Measurements from ENCODE around the gene AKNA. TPM values are rescaled to one million over a fixed set of nuclear protein-coding genes. Genes with fewer than 3 reads are reported as not detected.

The AKNA gene
- total RNA-seq, 1 experiment from 2014 or later, result 20.6 TPM

- intact Hi-C loops (cut with micrococcal nuclease), result no loop called here
- TF ChIP-seq POLR2A (IDR thresholded peaks at IDR 0.05; ENCODE audit: borderline replicate concordance, extremely low read depth, insufficient read depth, insufficient read length) (no peak), SIN3A (IDR thresholded peaks at IDR 0.05; ENCODE audit: low read depth) (no peak), ZBTB33 (IDR thresholded peaks at IDR 0.05; ENCODE audit: extremely low read depth, insufficient replicate concordance, low read length) (no peak), POLR2AphosphoS5 (IDR thresholded peaks at IDR 0.05; ENCODE audit: low read depth, low read length) (no peak), CBX3 (IDR thresholded peaks at IDR 0.05; ENCODE audit: low read depth) (no peak), MAX (IDR thresholded peaks at IDR 0.05) (no peak), CEBPB (IDR thresholded peaks at IDR 0.05; ENCODE audit: low read depth) (no peak), ATF3 (IDR thresholded peaks at IDR 0.05) (no peak), JUND (IDR thresholded peaks at IDR 0.05) (no peak), EZH2phosphoT487 (IDR thresholded peaks at IDR 0.05; ENCODE audit: borderline replicate concordance) (no peak), YY1 (IDR thresholded peaks at IDR 0.05; ENCODE audit: extremely low read depth, insufficient replicate concordance, low read depth, low read length) (no peak), ZNF274 (IDR thresholded peaks at IDR 0.05; ENCODE audit: low read depth, low read length) (no peak), RAD21 (IDR thresholded peaks at IDR 0.05; ENCODE audit: low read depth) (no peak), TCF7L2 (IDR thresholded peaks at IDR 0.05; ENCODE audit: borderline replicate concordance, extremely low read depth, insufficient read depth, insufficient read length) (no peak), SP1 (IDR thresholded peaks at IDR 0.05; ENCODE audit: low read depth) (no peak), FOSL1 (IDR thresholded peaks at IDR 0.05; ENCODE audit: low read depth) (no peak), EZH2 (IDR thresholded peaks at IDR 0.05) (no peak), ZFX (IDR thresholded peaks at IDR 0.05) (no peak), SRF (IDR thresholded peaks at IDR 0.05; ENCODE audit: low read depth) (no peak)
- TF ChIP-seq, protein P1, sequence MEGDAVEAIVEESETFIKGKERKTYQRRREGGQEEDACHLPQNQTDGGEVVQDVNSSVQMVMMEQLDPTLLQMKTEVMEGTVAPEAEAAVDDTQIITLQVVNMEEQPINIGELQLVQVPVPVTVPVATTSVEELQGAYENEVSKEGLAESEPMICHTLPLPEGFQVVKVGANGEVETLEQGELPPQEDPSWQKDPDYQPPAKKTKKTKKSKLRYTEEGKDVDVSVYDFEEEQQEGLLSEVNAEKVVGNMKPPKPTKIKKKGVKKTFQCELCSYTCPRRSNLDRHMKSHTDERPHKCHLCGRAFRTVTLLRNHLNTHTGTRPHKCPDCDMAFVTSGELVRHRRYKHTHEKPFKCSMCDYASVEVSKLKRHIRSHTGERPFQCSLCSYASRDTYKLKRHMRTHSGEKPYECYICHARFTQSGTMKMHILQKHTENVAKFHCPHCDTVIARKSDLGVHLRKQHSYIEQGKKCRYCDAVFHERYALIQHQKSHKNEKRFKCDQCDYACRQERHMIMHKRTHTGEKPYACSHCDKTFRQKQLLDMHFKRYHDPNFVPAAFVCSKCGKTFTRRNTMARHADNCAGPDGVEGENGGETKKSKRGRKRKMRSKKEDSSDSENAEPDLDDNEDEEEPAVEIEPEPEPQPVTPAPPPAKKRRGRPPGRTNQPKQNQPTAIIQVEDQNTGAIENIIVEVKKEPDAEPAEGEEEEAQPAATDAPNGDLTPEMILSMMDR (IDR thresholded peaks at IDR 0.05 in 2 of 3, conservative IDR thresholded peaks at IDR 0.05 in 1 of 3; ENCODE audit: borderline replicate concordance in 1 of 3, insufficient read depth in 1 of 3, low read depth in 2 of 3, low read length in 2 of 3), result no peak
- ChIA-PET POLR2A (no interaction called here), CTCF (interaction anchor here (0.5 kb wide), 1 partner anchor 632 kb away, joined by 6 read pairs; no protein-coding TSS in a partner anchor), RAD21 (ENCODE audit: low non-redundant PET in 1 of 2, low total read pairs in 2 of 2, uncharacterized antibody in 2 of 2, unreplicated experiment in 2 of 2) (no interaction called here)
- Histone ChIP-seq H3K4me1 (ENCODE audit: control insufficient read depth in 1 of 2, insufficient read depth in 2 of 2, low read length in 2 of 2) (no peaks in the 10 kb centered on the region), H3K4me2 (ENCODE audit: low read length) (no peak overlapping the region), H3K9me2 (ENCODE audit: insufficient read depth) (no peaks in the 10 kb centered on the region), H2AFZ (ENCODE audit: low read depth, low read length, poor library complexity, severe bottlenecking) (no peak overlapping the region), H3K4me3 (replicated peaks in 1 of 2; ENCODE audit: low read depth in 1 of 2, low read length in 2 of 2) (no peak overlapping the region), H3K9me3 (ENCODE audit: control insufficient read depth in 1 of 2, insufficient read depth in 1 of 2, low read depth in 1 of 2, low read length in 2 of 2) (no peaks in the 10 kb centered on the region), H4K20me1 (ENCODE audit: insufficient read depth) (no peaks in the 10 kb centered on the region), H3K27me3 (ENCODE audit: insufficient read depth, low read length) (no peaks in the 10 kb centered on the region), H3K79me2 (ENCODE audit: insufficient read depth, low read length) (no peaks in the 10 kb centered on the region), H3K36me3 (ENCODE audit: control insufficient read depth in 1 of 2, insufficient read depth in 2 of 2, low read length in 2 of 2) (no peaks in the 10 kb centered on the region), H3K9ac (ENCODE audit: low read length) (no peak overlapping the region), H3K27ac (ENCODE audit: low read depth, low read length) (no peak overlapping the region)
- BruUV-seq (replicated peaks), result no TSS peak
- DNase-seq (ENCODE audit: low read depth, low spot score), result no peak
- no peak for ATAC-seq
Measured at GRCh38 chr9:114310471-114311450, 77.0 kb downstream of the AKNA start.
